Measurements from ENCODE around the gene SLC3A2.
"Not testable (repeated sequence)": the region's sequence is repeated elsewhere in the genome, so short reads cannot be mapped to it uniquely, and the experiment has no call there.

SLC3A2 gene

GRCh38 chr11:62880803-62881578 lies at the start of gene SLC3A2:
TSS of gene SLC3A2 (plus strand) at chr11:62880896. CDS start at chr11:62881024, 128 bp downstream.
- peak; percentile 51 for DNase-seq (ENCODE audit: low read depth)

DNA sequence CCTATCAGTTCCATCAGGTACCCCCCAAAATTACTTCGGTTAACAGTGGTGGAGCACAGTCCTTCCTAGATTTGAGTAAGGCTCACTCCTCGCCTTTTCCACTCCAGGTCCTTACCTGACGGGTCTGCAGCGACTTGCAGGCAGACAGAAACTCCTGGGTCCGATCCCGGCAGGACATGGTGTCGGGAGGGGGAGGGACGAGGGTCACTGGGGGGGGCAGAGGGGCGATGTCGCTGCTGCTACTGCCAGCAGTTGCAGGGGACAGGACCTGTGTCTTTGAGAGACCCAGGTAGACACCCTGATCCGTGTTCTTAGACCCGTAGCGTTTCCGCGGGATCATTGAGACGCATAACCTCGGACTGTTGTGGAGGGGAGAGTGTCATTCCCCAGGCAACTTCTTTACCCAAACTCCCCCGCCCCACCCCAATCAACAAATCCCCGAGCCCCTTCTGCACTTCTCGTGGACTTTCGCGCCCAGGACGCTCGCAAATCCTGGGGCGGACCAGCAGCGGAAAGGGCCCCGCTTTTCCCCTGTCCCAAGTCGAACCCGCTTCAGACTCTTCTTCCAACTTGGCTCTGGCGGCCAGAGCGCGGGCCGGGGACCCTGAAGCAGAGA lies 49.7 kb upstream of the SLC3A2 start:
- no peak for DNase-seq (ENCODE audit: low read depth)

- peak; percentile 87 for DNase-seq (ENCODE audit: low read depth)
Measured at GRCh38 chr11:62831520-62832335, 49.0 kb upstream of the SLC3A2 start, which contains the start of gene STX5. TSS of gene STX5 (minus strand) at chr11:62832051. CDS start at chr11:62831243, 808 bp downstream.

- DNase-seq (ENCODE audit: low read depth), result no peak
Measured at GRCh38 chr11:62832336-62833234, 48.1 kb upstream of the SLC3A2 start, which contains the start of gene TEX54. TSS of gene TEX54 (minus strand) at chr11:62832841.

DNA sequence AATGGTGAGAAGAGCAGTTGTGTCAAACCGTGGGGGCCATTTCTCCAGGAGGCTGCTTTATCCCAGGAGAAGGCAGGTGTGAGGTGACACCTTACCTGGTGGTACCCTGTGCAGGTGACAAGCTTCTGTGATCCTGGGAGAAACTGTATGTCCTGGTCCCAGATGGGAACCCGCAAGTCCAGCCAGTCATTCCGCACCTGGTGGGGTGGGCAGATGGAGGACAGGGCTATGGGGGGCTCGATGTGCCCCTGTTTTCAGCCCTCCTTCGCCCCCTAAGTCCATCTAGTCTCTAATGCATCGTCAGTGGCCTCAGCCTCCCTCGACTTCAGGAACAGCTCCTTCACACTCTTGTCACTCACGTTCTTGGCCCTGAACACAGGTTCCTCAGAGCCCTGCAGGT lies 45.4 kb upstream of the SLC3A2 start:
- no peak for DNase-seq (ENCODE audit: low read depth)

DNA sequence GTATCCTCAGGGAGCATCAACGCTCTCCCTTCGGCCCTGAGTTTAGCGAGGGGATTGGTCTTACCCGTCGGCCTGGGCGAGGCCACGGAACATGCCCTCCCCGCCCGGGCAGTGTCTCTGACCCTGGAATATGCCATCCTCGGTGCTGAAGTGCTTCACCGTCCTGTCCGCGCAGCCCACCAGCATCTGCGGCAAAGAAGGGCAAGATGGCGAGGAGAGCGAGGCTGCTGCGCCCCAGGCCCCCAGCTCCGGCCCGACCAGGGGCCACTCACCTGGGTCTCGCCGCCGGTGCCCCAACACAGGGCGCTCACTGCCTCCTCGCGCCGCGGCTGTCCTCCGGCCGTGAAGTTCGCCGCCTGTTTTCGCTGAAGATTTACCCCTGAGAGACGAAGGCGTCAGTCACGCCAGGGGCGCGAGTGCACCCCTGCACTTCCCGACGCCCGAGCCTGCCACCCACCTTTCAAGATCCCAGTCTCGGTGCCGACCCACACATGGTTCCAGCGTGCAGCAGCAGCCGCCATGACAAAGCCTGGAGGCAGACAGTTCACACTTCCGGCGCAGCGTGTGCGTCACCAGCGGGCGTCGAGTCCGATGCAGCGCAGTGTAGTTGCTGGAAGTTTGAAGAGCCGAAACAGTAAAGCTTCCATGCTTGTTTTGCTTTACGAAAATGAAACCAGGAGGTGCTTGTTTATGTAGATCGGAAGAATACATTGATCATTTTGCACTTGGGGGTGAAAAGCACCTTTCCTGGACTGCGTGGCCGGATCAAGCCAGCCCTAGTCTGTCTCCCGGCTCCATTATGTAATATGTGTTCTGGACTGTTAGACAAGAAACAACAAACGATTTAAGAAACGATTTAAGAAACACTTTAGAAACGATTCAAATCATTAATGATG lies 41.4 kb upstream of the SLC3A2 start, which contains the start of gene WDR74:
WDR74 (minus strand) TSS at position 541 of the 896 bp plus-strand sequence; CDS start at position 521, 20 bp downstream.
- peak; percentile 61 for DNase-seq (ENCODE audit: low read depth)

DNA sequence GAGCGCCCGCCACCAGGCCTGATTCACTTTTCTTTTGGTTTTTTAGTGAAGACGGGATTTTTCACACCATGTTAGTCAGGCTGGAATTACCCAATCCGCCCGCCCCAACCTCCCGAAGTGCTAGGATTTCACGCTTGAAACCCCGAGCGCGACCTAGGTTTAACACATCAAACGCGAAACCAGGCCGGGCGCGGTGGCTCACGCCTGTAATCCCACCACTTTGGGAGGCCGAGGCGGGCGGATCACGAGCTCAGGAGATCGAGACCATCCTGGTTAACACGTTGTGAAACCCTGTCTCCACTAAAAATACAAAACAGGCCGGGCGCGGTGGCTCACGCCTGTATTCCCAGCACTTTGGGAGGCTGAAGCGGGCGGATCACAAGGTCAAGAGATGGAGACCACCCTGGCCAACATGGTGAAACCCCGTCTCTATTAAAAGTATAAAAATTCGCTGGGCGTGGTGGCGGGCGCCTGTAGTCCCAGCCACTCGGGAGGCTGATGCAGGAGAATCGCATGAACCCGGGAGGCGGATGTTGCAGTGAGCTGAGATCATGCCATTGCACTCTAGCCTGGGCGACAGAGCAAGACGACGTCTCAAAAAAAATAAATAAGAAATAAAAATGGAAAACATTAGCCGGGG lies 39.9 kb upstream of the SLC3A2 start:
- not testable (repeated sequence) for DNase-seq (ENCODE audit: low read depth)

- peak; percentile 100 for DNase-seq (ENCODE audit: low read depth)
Measured at GRCh38 chr11:62841361-62842170, 39.1 kb upstream of the SLC3A2 start.

DNA sequence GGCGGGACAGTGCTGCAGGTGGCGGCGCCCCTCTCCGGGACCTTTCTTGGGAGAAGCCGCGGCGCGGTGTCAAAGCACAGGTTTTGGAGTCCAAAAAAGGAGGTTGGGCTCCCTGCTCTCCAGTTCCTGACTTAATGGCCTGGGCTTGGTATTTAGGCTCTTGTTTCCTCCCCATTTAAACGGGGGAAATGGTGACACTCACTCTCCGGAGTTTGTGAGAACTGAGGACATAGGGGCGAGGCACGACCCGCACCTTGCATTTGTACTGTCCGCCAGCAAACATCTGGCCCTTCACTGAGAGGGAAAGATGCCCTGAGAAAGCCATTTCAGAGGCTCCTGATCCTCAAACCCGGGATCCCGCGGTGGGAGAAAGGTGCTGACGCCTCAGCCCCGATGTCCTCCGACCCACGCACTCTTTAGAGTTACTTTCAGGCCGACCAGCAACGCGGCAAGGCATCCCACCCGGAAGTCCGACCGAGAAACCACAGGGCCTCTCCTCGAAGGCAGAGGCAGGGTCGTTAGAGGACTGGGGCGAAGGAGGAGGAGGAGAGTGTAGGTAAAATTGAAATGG lies 38.4 kb upstream of the SLC3A2 start:
- DNase-seq (ENCODE audit: low read depth), result no peak

DNA sequence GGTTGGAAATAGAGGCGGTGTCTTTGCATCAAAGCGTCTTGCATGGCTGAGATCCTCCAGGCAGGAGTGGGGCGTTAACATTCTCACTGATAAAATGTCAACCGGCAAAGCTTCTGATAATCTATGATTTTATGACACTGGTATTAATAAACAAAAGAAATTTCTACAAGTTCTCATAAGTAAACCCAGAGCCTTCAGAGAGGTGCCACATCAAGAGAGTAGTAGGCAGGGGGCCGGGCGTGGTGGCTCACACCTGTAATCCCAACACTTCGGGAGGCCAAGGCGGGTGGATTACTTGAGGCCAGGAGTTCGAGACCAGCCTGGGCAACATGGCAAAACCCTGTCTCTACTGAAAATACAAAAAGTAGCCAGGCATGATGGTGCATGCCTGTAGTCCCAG lies 37.8 kb upstream of the SLC3A2 start:
- not testable (repeated sequence) for DNase-seq (ENCODE audit: low read depth)

DNA sequence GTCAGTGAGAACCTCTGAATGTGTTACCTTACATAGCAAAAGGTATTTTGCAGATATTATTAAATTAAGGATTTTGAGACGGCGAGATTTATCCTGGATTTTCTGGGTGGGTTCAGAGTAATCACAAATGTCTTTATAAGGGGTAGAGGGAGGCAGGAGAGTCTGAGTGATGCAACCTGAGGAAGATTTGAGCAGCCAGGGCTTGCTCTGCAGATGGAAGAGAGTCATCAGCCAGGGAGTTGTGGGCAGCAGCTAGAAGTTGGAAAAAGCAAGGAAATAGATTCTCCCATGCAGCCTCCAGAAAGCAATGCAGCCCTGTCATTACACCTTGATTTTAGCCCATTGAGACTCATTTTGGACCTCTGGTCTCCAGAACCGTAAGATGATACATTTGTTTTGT lies 37.2 kb upstream of the SLC3A2 start:
- no peak for DNase-seq (ENCODE audit: low read depth)

DNA sequence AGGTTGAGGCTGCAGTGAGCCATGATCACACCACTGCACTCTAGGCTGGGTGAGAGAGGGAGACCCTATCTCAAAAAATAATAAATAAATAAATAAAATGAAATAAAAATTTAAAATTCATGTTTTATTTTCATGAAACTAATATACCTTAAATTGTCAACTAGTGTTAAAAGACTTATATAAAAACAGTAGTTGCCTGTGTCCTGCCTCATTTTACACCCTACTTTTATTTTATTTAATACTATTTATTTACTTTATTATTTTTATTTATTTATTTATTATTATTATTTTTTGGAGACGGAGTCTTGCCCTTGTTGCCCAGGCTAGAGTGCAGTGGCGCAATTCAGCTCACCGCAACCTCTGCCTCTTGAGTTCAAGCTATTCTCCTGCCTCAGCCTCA lies 36.5 kb upstream of the SLC3A2 start:
- DNase-seq (ENCODE audit: low read depth), result no peak

DNA sequence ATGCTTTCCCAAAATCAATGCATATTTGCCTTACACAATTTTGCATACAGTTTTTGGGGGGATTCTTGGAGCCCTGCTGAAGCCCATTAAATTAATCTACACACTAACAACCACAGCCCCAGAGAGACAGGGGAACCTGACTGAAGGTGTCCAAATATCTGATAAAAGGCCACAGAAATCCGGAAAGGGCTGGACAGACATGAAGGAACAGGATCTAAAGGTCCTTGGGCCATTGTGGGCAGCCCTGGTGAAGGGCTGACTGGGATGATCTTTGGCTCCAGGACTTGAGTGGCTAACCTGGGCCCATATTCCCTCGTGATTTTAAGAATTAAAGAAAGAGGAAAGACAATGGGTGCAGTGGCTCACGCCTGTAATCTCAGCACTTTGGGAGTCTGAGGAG lies 34.5 kb upstream of the SLC3A2 start:
- DNase-seq (ENCODE audit: low read depth), result no peak

DNA sequence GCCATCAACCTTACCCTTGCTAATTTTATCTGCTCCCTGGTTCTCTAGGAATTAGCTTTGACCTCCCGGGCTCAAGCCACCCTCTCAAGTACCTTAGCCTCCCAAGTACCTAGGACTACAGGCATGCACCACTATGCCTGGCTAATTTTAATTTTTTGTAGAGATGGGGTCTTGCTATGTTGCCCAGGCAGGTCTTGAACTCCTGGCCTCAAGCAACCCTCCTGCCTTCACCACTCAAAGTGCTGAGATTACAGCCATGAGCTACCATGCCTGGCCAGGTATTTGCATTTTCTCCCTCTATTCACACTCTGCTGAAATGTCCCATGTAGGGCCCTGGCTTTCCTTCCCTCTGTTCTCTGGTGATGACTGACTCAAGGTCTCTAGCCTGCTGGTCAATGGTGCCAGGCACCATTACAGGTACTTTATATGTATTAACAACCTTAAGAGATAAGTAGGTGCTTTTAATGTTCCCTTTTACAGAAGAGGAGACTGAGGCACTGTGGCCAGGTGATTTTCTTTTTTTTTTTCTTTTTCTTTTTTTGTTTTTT lies 32.9 kb upstream of the SLC3A2 start:
- DNase-seq (ENCODE audit: low read depth), result no peak

DNA sequence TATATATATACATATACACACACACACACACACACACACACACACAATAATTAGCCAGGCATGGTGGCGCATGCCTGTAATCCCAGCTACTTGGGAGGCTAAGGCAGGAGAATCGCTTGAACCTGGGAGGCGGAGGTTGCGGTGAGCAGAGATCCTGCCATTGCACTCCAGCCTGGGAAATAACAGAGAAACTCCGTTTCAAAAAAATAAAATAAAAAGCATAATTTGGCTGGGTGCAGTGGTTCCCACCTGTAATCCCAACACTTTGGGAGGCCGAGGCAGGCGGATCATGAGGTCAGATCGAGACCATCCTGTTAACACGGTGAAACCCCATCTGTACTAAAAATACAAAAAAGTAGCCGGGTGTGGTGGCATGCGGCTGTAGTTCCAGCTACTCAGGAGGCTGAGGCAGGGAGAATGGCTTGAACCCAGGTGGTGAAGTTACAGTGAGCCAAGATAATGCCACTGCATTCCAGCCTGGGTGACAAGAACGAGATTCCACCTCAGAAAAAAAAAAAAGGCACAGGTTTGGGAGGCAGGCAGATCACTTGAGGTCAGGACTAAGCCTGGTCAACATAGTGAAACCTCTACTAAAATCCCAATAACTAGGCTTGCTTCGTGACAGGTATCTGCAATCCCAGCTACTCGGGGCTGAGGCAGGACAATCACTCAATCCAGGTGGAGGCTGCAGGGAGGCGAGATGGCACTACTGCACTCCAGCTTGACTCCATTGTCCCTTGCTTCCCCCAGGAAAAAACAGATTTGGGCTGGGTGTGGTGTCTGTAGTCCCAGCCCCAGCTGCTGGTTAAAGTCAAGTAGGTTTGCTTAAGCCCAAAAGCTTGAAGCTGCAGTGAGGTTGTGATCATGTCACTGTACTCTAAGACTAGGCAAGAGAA lies 29.5 kb upstream of the SLC3A2 start:
- DNase-seq (ENCODE audit: low read depth), result no peak

- DNase-seq (ENCODE audit: low read depth), result no peak
Measured at GRCh38 chr11:62851807-62852522, 28.7 kb upstream of the SLC3A2 start.
